Measurements from ENCODE around the gene ZNF556.
"Not testable (repeated sequence)": the region's sequence is repeated elsewhere in the genome, so short reads cannot be mapped to it uniquely, and the experiment has no call there.

Gene ZNF556

DNA sequence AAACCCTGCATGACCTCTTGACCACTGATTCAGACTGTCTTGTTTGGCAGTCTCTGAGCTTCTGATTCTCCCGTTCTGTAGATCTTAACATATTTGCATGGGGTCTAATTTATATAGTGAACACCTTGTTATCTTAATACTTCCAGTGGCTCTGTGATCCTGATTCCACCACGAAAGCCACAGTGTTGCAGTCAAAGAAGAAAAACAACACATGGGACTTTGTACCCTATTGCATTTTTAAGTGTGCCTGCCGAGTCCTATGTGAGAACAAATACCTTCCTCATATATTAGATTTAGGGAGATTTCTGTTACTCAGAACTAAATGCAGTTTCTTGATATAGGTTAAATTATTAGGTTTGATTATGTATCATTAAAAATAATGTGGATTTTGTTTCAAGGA is 12.3 kb upstream of the ZNF556 start:
- no peak for DNase-seq

- no peak for DNase-seq
These were observed 10.6 kb upstream of the ZNF556 start for GRCh38 chr19:2856457-2857050.

- no peak for DNase-seq
These were observed 8.3 kb upstream of the ZNF556 start for GRCh38 chr19:2858864-2859263.

GRCh38 chr19:2863816-2864215 is 3.3 kb upstream of the ZNF556 start:
- no peak for DNase-seq

DNA sequence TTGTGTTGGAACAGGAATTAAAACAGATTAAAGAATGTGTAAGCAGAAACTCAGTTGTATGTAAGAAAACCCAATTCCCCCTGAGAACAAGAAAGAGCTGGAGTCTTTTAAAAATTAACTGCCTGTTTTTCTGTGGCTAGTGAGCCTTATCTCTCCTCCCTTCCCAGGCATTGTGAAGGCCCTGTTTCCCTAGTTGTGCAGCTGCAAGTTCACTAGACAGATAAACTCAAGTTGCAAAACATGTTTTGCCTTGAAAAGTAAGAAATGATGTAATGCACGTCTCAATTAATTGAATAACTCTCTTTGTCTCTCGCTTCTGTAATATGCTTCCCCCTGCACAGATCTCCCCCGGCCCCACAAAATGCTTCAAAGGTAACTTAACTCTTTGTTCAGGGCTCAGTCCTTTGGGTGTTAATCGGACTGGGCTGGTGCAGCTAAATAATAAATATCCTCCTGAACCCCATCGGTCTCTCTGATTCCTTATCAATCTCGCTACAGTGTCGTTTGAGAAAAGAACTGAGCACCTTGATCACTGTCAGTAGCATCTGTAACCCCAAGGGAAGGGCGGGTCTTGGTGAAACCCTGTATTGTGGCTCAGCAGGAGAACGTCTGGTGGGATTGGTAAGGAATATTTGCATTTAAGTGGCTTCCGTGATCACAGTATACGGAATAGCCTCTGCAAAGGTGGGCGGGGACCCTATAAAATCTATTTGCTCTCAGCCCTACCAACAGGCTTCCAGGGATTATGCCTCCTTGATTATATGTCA is 1.6 kb upstream of the ZNF556 start:
- DNase-seq: no peak

GRCh38 chr19:2866495-2867024 is 575 bp upstream of the ZNF556 start:
- DNase-seq: no peak

GRCh38 chr19:2869618-2870017 is 2.5 kb downstream of the ZNF556 start:
- DNase-seq: no peak

DNA sequence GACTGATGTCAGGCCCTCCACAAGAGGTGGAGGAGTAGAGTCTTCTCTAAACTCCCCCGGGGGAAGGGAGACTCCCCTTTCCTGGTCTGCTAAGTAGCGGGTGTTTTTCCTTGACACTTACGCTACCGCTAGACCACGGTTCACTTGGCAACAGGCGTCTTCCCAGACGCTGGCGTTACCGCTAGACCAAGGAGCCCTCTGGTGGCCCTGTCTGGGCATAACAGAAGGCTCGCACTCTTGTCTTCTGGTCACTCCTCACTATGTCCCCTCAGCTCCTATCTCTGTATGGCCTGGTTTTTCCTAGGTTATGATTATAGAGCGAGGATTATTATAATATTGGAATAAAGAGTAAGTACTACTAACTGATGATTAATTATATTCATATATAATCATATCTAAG is 5.0 kb downstream of the ZNF556 start:
- DNase-seq: not testable (repeated sequence)

GRCh38 chr19:2877398-2878331 is 10.5 kb downstream of the ZNF556 start:
- no peak for DNase-seq

- no peak for DNase-seq
These were observed 16.7 kb downstream of the ZNF556 start for GRCh38 chr19:2883686-2884439.

DNA sequence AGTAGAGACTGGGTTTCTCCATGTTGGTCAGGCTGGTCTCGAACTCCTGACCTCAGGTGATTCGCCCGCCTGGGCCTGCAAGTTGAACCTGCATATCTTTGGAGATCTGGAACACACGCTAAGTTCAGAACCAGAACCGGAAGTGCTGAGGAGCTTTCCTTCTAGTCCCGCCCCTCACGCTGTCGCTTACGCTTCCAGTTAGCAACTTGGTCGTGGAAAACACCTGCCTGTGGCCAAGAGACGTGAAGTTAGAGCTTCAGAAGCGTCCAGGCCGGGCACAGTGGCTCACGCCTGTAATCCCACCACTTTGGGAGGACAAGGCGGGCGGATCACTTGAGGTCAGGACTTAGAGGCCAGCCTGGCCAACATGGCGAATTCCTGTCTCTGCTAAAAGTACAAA is 18.6 kb downstream of the ZNF556 start:
- no peak for DNase-seq

DNA sequence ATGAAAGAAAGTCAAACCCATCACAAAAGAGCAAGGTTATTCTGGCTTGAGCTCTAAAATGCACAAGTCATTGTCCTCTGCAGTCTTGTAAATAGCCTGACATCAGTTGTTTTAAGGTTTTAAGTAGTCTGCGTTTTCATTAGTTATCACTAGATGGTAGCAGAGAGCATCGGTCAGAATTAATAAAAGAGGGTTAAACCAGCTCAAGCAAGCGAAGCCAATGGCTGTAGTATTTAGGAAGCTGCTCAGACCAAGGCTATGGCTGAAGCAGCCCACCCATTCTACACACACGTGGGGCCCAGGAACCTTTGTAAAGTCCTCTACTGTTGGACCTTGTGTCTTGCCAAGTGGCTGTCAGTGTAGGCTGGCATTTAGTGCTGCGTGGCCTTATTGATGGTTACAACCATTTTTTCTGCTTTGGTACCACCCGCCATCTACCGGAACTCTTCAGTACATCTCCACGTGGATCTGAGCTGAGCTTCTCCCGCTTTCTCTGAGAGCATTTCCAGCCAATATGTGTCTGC is 20.3 kb downstream of the ZNF556 start:
- peak; percentile 66 for DNase-seq

DNA sequence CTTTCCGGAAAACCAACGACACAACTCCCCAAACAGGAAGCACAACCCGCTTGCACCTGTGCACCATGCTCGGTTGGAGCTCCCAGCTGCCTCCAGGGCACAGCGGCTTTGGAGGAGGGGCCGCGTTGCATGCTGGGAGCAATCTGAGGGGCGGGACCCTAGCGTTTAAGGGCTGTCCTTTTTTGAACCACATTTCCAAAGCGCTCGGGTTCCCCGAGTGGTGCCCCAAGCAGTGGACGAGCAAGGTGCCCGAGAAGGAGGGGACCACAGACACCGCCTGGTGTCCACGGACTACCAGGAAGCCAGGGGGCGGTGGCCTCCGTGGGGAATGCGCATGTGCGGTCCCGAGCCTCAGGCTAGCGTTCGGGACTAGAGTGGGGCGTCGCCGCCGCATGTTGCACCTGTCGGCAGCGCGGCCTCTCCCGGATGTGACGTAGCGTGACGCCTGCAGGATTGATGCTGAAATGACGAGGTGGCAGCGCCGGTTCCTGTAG is 21.6 kb downstream of the ZNF556 start:
- DNase-seq: no peak

- DNase-seq: not testable (repeated sequence)
These were observed 23.4 kb downstream of the ZNF556 start for GRCh38 chr19:2890531-2890930.

DNA sequence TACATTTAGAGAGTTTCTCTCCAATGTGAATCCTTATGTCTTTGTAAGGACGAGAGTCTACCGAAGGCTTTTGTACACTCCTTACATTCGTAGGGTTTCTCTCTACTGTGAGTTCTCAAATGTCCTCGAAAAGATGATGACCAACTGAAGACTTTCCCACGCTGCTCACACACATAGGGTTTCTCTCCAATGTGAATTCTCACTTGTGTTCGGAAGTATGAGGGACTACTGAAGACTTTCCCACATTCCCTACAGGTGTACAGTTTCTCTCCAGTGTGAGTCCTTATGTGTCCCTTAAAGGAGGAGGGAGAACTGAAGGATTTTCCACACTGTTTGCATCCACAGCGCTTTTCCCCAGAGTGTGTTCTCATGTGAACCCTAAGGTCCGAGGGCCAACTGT is 29.6 kb downstream of the ZNF556 start:
- no peak for DNase-seq

DNA sequence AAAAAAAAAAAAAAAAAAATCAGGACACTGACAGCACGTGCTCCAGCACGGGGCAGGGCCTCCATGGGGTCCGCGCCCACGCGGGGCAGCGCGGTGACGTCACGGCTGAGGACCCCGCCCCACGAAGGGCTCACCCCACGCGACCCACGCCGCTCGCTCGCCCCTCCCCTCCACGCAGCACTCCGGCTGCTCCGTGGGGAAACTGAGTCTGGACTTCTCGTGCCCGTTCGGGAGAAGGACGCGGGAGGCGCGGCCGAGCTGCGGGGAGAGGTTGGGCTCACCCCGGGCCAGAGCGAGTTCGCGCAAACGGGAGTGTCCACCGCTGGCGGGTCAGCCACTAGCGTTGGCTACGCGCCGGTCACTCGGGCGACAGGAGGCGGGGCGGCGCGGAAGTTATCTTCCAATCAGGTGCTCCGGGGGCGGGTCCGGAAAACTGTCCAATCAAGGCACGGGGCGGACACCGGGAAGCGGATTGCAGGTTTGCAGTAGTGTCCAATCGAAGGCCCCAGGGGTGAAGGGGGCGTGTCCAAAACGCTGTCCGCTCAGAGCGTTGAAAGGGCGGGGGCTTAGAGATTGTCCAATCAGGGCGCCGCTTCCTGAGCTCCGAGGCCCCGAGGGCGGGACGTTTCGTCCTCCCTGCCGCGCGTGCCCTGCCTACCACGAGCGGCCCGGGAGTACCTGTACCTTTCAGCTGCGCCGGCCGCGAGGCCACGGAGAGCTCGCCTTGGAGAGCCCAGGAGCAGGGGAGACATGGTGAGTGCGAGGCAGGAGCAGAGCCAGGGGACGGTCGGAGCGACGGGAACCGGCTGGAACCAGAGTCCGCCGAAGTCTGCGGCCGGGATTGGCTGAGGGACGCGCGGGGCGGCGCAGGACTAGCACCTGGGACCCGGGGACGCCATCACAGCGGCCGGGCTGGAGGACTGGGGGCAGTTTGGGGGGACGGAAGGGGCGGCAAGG is 33.4 kb downstream of the ZNF556 start, which contains the start of gene ZNF57:
ZNF57 (plus strand) TSS at position 633 of the 957 bp plus-strand sequence; CDS start at position 751, 118 bp downstream.
- peak; percentile 98 for DNase-seq

DNA sequence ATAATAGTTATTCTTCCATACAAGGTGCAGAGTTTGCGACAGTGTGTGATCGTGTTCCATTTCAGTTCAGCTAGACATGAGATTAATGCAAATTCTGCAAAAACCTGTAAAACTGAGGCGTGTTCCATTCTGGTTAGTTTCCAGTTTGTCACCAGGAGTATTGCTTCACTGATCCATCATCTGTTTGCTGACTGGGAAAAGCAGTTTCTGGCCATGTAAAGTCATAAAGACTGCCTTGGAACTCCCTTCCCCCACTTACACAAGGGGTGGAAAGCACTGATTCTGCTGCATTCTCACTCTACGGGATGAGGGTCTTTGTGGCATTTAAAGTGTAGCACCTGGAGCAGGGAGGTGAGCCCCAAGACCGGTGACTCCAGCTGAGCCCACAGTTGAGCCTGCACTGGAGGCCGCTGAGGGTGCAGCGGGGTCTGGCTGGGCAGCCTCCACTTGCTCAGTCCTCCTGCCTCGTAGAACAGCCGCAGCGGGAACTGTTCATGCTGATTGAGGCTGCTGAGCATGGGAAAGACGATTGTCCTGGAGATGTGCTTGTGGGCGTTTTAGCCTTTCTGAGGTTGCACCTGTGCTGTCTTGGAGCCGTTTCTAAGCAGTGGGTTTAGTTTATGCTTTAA is 35.6 kb downstream of the ZNF556 start:
- no peak for DNase-seq

GRCh38 chr19:2903326-2903725 is 36.2 kb downstream of the ZNF556 start:
- not testable (repeated sequence) for DNase-seq

DNA sequence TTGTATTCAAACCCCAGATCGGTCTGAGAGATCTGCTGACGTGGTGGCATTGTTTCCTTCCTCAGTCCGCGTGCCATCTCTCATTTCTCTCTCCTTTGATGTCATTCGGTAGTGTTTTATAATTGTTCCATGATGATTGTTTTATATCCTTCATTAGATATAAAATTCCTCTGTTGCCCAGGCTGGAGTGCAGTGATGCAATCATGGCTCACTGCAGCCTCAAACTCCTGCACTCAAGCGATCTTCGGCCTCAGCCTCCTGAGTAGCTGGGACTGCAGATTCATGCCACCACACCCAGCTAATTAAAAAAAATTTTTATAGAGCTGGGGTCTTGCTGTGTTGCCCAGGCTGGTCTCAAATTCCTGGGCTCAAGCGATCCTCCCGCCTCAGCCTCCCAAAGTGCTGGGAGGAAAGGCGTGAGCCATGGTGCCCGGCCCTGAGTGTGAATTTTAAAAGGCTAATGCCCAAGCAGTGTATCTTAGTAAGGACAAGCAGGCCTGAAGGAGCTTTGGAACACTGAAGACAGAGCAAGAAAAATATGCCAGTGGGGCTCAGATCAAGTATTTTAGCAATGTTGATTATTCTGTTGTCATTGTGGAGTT is 38.9 kb downstream of the ZNF556 start:
- no peak for DNase-seq

Data from NCI-H774 (cell line).